Activated T-helper 2 cell treated with anti-CD3 and anti-CD28 coated beads, Interferon-gamma antibody, Interleukin-2, Interleukin-4, amounts not matched to agents 10 μg/mL and 5 μg/mL and 100 μg/mL, durations not matched to agents 14 hours and 24 hours and 36 hours (primary cell): ENCODE results near the gene ZGRF1. TPM values are rescaled to one million over a fixed set of nuclear protein-coding genes. Genes with fewer than 3 reads are reported as not detected.
"Not testable (repeated sequence)": the region's sequence is repeated elsewhere in the genome, so short reads cannot be mapped to it uniquely, and the experiment has no call there.

ENCODE experiments used
- DNase-seq: peaks from one replicate; pipeline ENCODE4 v3.0.0; 2021; ENCODE audit warnings: low spot score
- H3K27ac Mint-ChIP-seq: one replicate; pipeline ENCODE4 v1.8.0; 2021; ENCODE audit warnings: mixed read lengths
- H3K27me3 Mint-ChIP-seq: one replicate; pipeline ENCODE4 v1.8.0; 2021; ENCODE audit warnings: low read depth, mixed read lengths
- H3K36me3 Mint-ChIP-seq: one replicate; pipeline ENCODE4 v1.8.0; 2021; ENCODE audit warnings: low read depth, mixed read lengths
- H3K4me1 Mint-ChIP-seq: one replicate; pipeline ENCODE4 v1.8.0; 2021; ENCODE audit warnings: low read depth, mixed read lengths
- H3K4me3 Mint-ChIP-seq: one replicate; pipeline ENCODE4 v1.8.0; 2021; ENCODE audit warnings: low read depth, mild to moderate bottlenecking, moderate library complexity, mixed read lengths
- H3K9me3 Mint-ChIP-seq: one replicate; pipeline ENCODE4 v1.8.0; 2021; ENCODE audit warnings: mixed read lengths
- intact Hi-C: fragments of 100-400 bp; cut with micrococcal nuclease; formaldehyde crosslinking; loops from one replicate; pipeline ENCODE4 v1.15.1; 2023
- total RNA-seq: library from RNA; stranded (reverse); gene quantifications from 2 replicates; pipeline ENCODE4 v1.2.3, GENCODE V29; 2022

Gene ZGRF1
- total RNA-seq, 1 donor from 2014 or later, result 30.0 TPM

DNA sequence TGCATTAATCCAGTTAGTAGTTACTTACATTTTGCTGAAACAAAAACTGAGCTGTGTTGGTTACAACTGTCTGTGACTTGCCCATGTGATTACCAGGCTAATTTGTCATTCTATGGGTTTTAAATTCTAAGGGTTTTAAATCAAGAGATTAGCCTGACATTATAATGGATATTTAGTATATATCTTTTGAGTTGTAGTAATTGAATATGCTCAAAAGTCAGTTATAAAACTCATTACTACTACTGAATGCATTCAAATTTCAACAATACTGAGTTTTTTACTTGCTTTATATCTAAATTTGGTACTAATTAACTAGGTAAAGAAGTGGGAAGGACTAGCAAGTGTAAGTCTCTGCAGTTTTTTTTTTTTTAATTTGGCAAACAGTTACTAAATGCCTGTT is 14.9 kb upstream of the ZGRF1 start:
- H3K27ac Mint-ChIP-seq, result no peak overlapping the region
- no peaks in the 10 kb centered on the region for H3K9me3 Mint-ChIP-seq
- peaks cover 40% of the 10 kb centered on the region for H3K36me3 Mint-ChIP-seq
- intact Hi-C loops, result no loop called here
- no peak for DNase-seq
- no peak overlapping the region for H3K4me3 Mint-ChIP-seq
- peaks cover 2% of the 10 kb centered on the region for H3K4me1 Mint-ChIP-seq
- no peaks in the 10 kb centered on the region for H3K27me3 Mint-ChIP-seq

GRCh38 chr4:112650332-112650731 is 13.6 kb upstream of the ZGRF1 start:
- H3K9me3 Mint-ChIP-seq, result no peaks in the 10 kb centered on the region
- H3K27ac Mint-ChIP-seq, result no peak overlapping the region
- peaks cover 2% of the 10 kb centered on the region for H3K4me1 Mint-ChIP-seq
- no peak overlapping the region for H3K4me3 Mint-ChIP-seq
- peaks cover 44% of the 10 kb centered on the region for H3K36me3 Mint-ChIP-seq
- no peak for DNase-seq
- intact Hi-C loops, result no loop called here
- H3K27me3 Mint-ChIP-seq, result no peaks in the 10 kb centered on the region

- Mint-ChIP-seq H3K36me3 (peaks cover 40% of the 10 kb centered on the region), H3K27me3 (no peaks in the 10 kb centered on the region), H3K9me3 (no peaks in the 10 kb centered on the region), H3K4me3 (no peak overlapping the region), H3K27ac (no peak overlapping the region), H3K4me1 (peaks cover 2% of the 10 kb centered on the region)
- no peak for DNase-seq
- intact Hi-C loops, result no loop called here
These were observed 12.3 kb upstream of the ZGRF1 start for GRCh38 chr4:112649055-112649408.

DNA sequence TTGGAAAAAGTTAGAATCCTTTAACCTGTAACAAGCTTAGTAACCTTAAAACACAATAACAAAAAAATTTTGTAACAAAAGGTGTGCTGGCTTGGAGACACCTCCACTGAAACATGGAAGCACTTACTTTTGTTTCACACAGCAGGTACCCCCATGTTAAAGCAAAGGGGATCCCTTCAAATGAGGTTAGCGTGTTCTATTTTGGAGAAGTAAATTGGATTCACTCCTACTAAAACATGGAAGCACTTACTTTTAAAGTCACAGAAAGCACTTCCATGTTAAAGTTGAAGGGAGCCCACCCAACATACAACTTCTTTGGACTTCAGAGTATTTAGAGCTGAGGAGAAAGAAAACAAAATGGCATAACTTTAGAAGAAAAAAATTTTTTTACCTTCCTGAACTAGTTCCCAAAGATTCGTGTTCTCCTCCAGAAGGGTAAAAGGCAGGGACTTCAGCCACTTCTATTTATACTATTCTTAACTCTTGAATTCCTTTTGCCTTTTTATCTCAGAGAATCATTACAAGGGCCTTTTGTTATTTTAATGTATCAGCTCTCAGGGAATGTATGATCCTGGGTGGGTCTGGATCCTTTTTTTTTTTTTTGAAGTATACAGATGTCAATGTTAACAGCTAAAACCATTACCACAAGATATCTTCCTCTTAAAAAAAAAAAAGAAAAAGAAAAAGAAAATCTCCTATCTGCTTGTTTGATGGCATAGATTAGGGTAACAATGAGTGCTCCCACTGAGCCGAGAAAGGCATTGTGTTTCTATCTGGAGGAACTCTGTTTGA is 11.8 kb upstream of the ZGRF1 start:
- H3K36me3 Mint-ChIP-seq, result peaks cover 38% of the 10 kb centered on the region
- H3K27ac Mint-ChIP-seq, result no peak overlapping the region
- no peaks in the 10 kb centered on the region for H3K27me3 Mint-ChIP-seq
- intact Hi-C loops, result no loop called here
- H3K9me3 Mint-ChIP-seq, result no peaks in the 10 kb centered on the region
- no peak overlapping the region for H3K4me3 Mint-ChIP-seq
- peaks cover 2% of the 10 kb centered on the region for H3K4me1 Mint-ChIP-seq
- no peak for DNase-seq

DNA sequence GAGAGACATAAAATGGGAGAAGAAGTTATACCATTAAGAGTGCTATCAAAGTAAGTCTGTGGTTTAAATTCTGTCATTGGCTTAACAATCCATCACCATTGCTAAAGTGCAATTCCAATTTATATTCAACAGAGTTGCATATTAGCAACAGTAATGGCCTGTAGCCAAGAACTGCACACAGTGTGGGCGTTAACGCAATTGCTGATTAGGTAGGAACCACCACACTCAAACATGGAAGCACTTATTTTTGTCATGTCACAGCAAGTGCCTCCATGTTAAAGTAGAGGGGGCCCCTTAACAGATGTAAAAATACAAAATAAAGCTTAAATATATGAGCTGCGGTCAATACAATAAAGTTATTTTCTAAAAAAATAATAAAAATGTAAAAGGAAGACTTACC is 11.1 kb upstream of the ZGRF1 start:
- Mint-ChIP-seq H3K27me3 (no peaks in the 10 kb centered on the region), H3K4me1 (peaks cover 2% of the 10 kb centered on the region), H3K4me3 (no peak overlapping the region), H3K36me3 (peaks cover 38% of the 10 kb centered on the region), H3K9me3 (no peaks in the 10 kb centered on the region), H3K27ac (no peak overlapping the region)
- intact Hi-C loops, result no loop called here
- DNase-seq, result no peak

- H3K4me1 Mint-ChIP-seq, result peaks cover 2% of the 10 kb centered on the region
- H3K36me3 Mint-ChIP-seq, result peaks cover 35% of the 10 kb centered on the region
- DNase-seq, result no peak
- no peaks in the 10 kb centered on the region for H3K9me3 Mint-ChIP-seq
- no peak overlapping the region for H3K4me3 Mint-ChIP-seq
- intact Hi-C loops, result no loop called here
- H3K27me3 Mint-ChIP-seq, result no peaks in the 10 kb centered on the region
- H3K27ac Mint-ChIP-seq, result no peak overlapping the region
These were observed 10.2 kb upstream of the ZGRF1 start for GRCh38 chr4:112646632-112647537.

DNA sequence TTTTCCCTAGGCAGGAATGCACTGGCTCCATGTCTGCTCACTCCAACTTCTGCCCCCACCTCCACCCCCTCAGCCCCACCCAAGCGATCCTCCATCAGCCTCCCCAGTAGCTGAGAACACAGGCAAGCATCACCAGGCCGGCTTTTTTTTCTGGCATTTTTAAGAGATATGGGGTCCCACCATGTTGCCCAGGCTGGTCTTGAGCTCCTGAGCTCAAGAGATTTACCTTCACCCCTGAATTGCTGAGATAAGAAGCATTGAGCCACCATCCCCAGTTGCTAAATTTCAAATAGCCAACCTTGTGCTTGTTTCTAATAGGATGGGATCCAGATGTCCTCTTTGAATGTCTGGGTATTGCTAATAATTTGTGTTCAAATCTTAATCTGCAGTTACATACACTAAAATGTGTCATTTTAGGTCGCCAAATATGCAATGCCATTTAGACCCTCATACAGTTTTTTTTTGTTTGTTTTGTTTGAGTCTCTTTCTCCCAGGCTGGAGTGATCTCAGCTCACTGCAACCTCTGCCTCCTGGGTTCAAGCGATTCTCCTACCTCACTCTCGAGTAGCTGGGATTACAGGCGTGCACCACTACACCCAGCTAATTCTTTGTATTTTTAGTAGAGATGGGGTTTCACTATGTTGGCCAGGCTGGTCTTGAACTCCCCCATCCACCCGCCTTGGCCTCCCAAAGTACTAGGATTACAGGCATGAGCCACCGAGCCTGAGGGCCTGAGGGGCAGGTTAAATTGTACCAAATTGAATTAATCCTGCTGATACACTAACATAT is 9.0 kb upstream of the ZGRF1 start:
- H3K4me3 Mint-ChIP-seq, result no peak overlapping the region
- H3K27me3 Mint-ChIP-seq, result no peaks in the 10 kb centered on the region
- no peaks in the 10 kb centered on the region for H3K9me3 Mint-ChIP-seq
- peaks cover 9% of the 10 kb centered on the region for H3K4me1 Mint-ChIP-seq
- DNase-seq, result no peak
- intact Hi-C loops, result no loop called here
- H3K27ac Mint-ChIP-seq, result peak overlapping the region; percentile 32
- H3K36me3 Mint-ChIP-seq, result peaks cover 31% of the 10 kb centered on the region

GRCh38 chr4:112644595-112645535 is 8.2 kb upstream of the ZGRF1 start:
- intact Hi-C loops, DNase-seq, H3K4me3 Mint-ChIP-seq, H3K9me3 Mint-ChIP-seq, H3K27me3 Mint-ChIP-seq, H3K27ac Mint-ChIP-seq: not testable (repeated sequence)
- peaks cover 11% of the 10 kb centered on the region for H3K4me1 Mint-ChIP-seq
- peaks cover 29% of the 10 kb centered on the region for H3K36me3 Mint-ChIP-seq

- no peak overlapping the region for H3K27ac Mint-ChIP-seq
- H3K36me3 Mint-ChIP-seq, result peaks cover 32% of the 10 kb centered on the region
- intact Hi-C loops, result no loop called here
- no peaks in the 10 kb centered on the region for H3K9me3 Mint-ChIP-seq
- H3K27me3 Mint-ChIP-seq, result no peaks in the 10 kb centered on the region
- peaks cover 21% of the 10 kb centered on the region for H3K4me1 Mint-ChIP-seq
- no peak overlapping the region for H3K4me3 Mint-ChIP-seq
- DNase-seq, result no peak
These were observed 5.8 kb upstream of the ZGRF1 start for GRCh38 chr4:112642526-112642925.

GRCh38 chr4:112637552-112637866 is 800 bp upstream of the ZGRF1 start:
- H3K9me3 Mint-ChIP-seq, result no peaks in the 10 kb centered on the region
- DNase-seq, result no peak
- H3K4me1 Mint-ChIP-seq, result peaks cover 30% of the 10 kb centered on the region
- H3K4me3 Mint-ChIP-seq, result no peak overlapping the region
- peaks cover 10% of the 10 kb centered on the region for H3K36me3 Mint-ChIP-seq
- no peaks in the 10 kb centered on the region for H3K27me3 Mint-ChIP-seq
- no peak overlapping the region for H3K27ac Mint-ChIP-seq
- intact Hi-C loops, result loop anchor here (1.0 to 2.0 kb wide), 2 partner anchors 181 to 406 kb away; partner anchors contain the start of gene AP1AR

DNA sequence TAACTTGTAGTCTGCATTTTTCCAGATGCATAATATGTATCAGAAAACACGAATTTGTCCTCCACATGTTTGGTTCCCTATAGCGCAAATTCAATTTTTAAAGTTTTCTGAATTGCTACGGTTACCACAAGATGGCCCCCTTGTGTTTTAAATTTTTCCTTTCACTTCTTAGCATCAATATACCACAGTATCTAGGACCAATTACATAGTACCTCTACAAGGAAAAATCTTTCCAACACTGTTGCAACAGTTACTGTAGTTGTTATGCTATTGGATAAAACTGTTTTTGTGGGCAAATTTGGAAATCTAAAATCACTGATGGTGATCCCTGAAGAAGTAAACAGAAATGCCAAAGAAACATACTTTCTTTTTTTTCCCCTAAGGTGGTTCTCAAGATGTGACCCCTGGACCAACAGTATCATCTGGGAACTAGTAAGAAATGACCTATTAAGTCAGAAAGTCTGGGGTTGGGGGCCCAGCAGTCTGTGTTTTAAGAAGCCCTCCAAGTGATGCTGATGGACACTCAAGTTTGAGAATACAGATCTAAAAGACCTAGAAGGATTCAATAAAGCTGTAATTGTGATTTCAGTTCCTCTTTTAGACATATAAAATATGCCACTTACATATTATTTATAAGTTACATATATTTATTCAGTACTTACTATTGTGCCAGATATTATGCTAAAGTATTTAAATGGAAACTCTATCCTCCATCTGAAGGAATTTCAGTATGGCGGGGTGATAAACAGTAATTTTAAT is 3.1 kb downstream of the ZGRF1 start:
- no peak for DNase-seq
- intact Hi-C loops, result loop anchor here (1.0 kb wide), 2 partner anchors 129 to 305 kb away; no protein-coding TSS in a partner anchor
- Mint-ChIP-seq H3K27me3 (no peaks in the 10 kb centered on the region), H3K4me1 (peaks cover 15% of the 10 kb centered on the region), H3K27ac (no peak overlapping the region), H3K9me3 (no peaks in the 10 kb centered on the region), H3K4me3 (no peak overlapping the region), H3K36me3 (peaks cover 4% of the 10 kb centered on the region)
